ENCODE data around the gene KHK. TPM values are rescaled to one million over a fixed set of nuclear protein-coding genes. Genes with fewer than 3 reads are reported as not detected.

KHK gene
- total RNA-seq, 4 donors from 2014 or later, result 1.2 to 6.1 (median 1.9) TPM

GRCh38 chr2:27060323-27060722 lies 26.2 kb upstream of the KHK start:
- no peaks in the 10 kb centered on the region for H3K27me3 ChIP-seq
- peaks cover 0 to 63% of the 10 kb centered on the region in 2 donors for H3K36me3 ChIP-seq
- TF ChIP-seq POLR2AphosphoS5 (IDR thresholded peaks at IDR 0.05), result no peak
- TF ChIP-seq EP300 (IDR thresholded peaks at IDR 0.05), result no peak
- no peak for TF ChIP-seq CTCF (IDR thresholded peaks at IDR 0.05)
- TF ChIP-seq POLR2A (IDR thresholded peaks at IDR 0.05), result no peak
- no peaks in the 10 kb centered on the region for H3K9me3 ChIP-seq
- ATAC-seq, result no peak
- H3K4me3 ChIP-seq, result no peak overlapping the region
- 95% methylated on average over 3 of the region's 3 CpGs; no CpG with 5 or more reads in 1 of the 2 donors for WGBS, 2 donors (ENCODE audit: low coverage in 1 of 2)
- no peak overlapping the region for H3K27ac ChIP-seq
- peaks cover 0 to 6% (median 0%) of the 10 kb centered on the region in 3 donors for H3K4me1 ChIP-seq

- Histone ChIP-seq H3K4me3 (no peak overlapping the region), H3K36me3 (peaks cover 0 to 60% of the 10 kb centered on the region in 2 donors)
Observed at GRCh38 chr2:27065128-27065527, 21.4 kb upstream of the KHK start.

GRCh38 chr2:27067385-27067784 lies 19.2 kb upstream of the KHK start:
- Histone ChIP-seq H3K9me3 (no peaks in the 10 kb centered on the region), H3K27ac (peak overlapping the region in 1 of 4 donors; percentile 11), H3K27me3 (no peaks in the 10 kb centered on the region), H3K4me3 (no peak overlapping the region), H3K36me3 (peaks cover 0 to 53% of the 10 kb centered on the region in 2 donors), H3K4me1 (peaks cover 5 to 54% (median 20%) of the 10 kb centered on the region in 3 donors)
- ATAC-seq, result no peak
- WGBS, 2 donors (ENCODE audit: low coverage in 1 of 2), result 86 to 92% methylated on average over 1 to 4 of the region's 5 CpGs
- no peak for TF ChIP-seq POLR2AphosphoS5 (IDR thresholded peaks at IDR 0.05)
- TF ChIP-seq POLR2A (IDR thresholded peaks at IDR 0.05), result no peak
- no peak for TF ChIP-seq CTCF (IDR thresholded peaks at IDR 0.05)
- no peak for TF ChIP-seq EP300 (IDR thresholded peaks at IDR 0.05)

More at GRCh38 chr2:27065128-27065527, 21.4 kb upstream of the KHK start:
- H3K4me1 ChIP-seq, result peaks cover 3 to 38% (median 12%) of the 10 kb centered on the region in 3 donors
- H3K9me3 ChIP-seq, result no peaks in the 10 kb centered on the region
- H3K27me3 ChIP-seq, result no peaks in the 10 kb centered on the region
- 57 to 60% methylated on average over 2 of the region's 3 CpGs for WGBS, 2 donors (ENCODE audit: low coverage in 1 of 2)
- H3K27ac ChIP-seq, result no peak overlapping the region
- no peak for ATAC-seq
- TF ChIP-seq POLR2A (IDR thresholded peaks at IDR 0.05) (no peak), POLR2AphosphoS5 (IDR thresholded peaks at IDR 0.05) (no peak), EP300 (IDR thresholded peaks at IDR 0.05) (no peak), CTCF (IDR thresholded peaks at IDR 0.05) (no peak)

GRCh38 chr2:27069436-27069835 lies 17.1 kb upstream of the KHK start:
- Histone ChIP-seq H3K27me3 (no peaks in the 10 kb centered on the region), H3K9me3 (no peaks in the 10 kb centered on the region), H3K4me3 (peak overlapping the region in 1 of 2 donors; percentile 82), H3K4me1 (peaks cover 5 to 68% (median 25%) of the 10 kb centered on the region in 3 donors), H3K27ac (peak overlapping the region in 3 of 4 donors; percentile 51 to 98 (median 96)), H3K36me3 (peaks cover 0 to 53% of the 10 kb centered on the region in 2 donors)
- WGBS, 2 donors (ENCODE audit: low coverage in 1 of 2), result 83 to 95% methylated on average over 2 to 4 of the region's 6 CpGs
- TF ChIP-seq EP300 (IDR thresholded peaks at IDR 0.05), result no peak
- no peak for TF ChIP-seq POLR2AphosphoS5 (IDR thresholded peaks at IDR 0.05)
- no peak for TF ChIP-seq POLR2A (IDR thresholded peaks at IDR 0.05)
- TF ChIP-seq CTCF (IDR thresholded peaks at IDR 0.05), result no peak
- ATAC-seq, result no peak

GRCh38 chr2:27069961-27070618 lies 16.5 kb upstream of the KHK start:
- peaks cover 0 to 49% of the 10 kb centered on the region in 2 donors for H3K36me3 ChIP-seq
- peaks cover 5 to 75% (median 32%) of the 10 kb centered on the region in 3 donors for H3K4me1 ChIP-seq
- peak overlapping the region in 3 of 4 donors; percentile 96 to 98 (median 98) for H3K27ac ChIP-seq
- WGBS, 2 donors (ENCODE audit: low coverage in 1 of 2), result 63 to 71% methylated on average over 3 to 6 of the region's 8 CpGs
- H3K4me3 ChIP-seq, result peak overlapping the region in 1 of 2 donors; percentile 82
- no peak for ATAC-seq
- no peaks in the 10 kb centered on the region for H3K9me3 ChIP-seq
- TF ChIP-seq POLR2AphosphoS5 (IDR thresholded peaks at IDR 0.05), result no peak
- no peak for TF ChIP-seq EP300 (IDR thresholded peaks at IDR 0.05)
- no peaks in the 10 kb centered on the region for H3K27me3 ChIP-seq
